HG03064 (cell line): ENCODE data around the gene ESRP2.

Experiments used
- ATAC-seq: cut with Tn5 transposase; IDR thresholded peaks from one replicate; pipeline ENCODE4 v1.9.1; 2021; ENCODE audit warnings: low read depth; ENCODE audit not compliant: unreplicated experiment

The ESRP2 gene

DNA sequence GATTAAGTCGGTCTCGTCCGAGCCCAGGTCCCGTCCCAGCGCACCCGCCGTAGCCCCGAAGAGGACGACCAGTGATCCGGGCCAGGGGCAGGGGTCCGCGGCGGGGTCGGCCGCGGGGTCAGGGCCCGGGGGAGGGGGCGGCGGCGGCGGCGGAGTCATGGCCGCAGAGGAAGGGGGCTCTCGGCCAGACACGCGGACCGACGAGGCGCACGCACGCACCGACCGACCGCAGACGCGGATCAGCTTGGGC lies at the start of gene ESRP2:
Gene ESRP2 (minus strand): TSS at position 241 of the 250 bp plus-strand sequence. CDS start 82 bp downstream, at position 159.
- no peak for ATAC-seq

DNA sequence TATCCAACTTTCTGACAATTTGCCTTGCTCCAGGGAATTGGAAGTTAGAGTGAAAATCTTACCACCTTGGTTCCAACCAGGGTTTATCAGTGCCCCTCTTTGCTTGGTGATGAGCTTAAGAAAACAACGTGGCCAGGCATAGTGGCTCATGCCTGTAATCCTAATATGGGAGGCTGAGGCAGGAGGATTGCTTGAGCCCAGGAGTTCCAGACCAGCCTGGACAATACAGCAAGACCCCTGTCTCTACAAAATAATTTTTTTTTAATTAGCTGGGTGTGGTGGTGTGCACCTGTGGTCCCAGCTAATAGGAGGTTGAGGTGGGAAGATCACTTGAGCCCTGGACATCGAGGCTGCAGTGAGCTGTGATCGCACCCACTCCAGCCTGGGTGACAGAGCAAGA lies 49.8 kb upstream of the ESRP2 start:
- ATAC-seq = no peak

- no peak for ATAC-seq
Measured at GRCh38 chr16:68284847-68285246, 48.9 kb upstream of the ESRP2 start.

GRCh38 chr16:68283801-68284598 lies 48.1 kb upstream of the ESRP2 start:
- ATAC-seq = no peak

- ATAC-seq = no peak
Measured at GRCh38 chr16:68283346-68283745, 47.4 kb upstream of the ESRP2 start.

GRCh38 chr16:68282064-68282452 lies 46.1 kb upstream of the ESRP2 start:
- no peak for ATAC-seq

GRCh38 chr16:68281368-68282063 lies 45.6 kb upstream of the ESRP2 start:
- ATAC-seq = no peak

DNA sequence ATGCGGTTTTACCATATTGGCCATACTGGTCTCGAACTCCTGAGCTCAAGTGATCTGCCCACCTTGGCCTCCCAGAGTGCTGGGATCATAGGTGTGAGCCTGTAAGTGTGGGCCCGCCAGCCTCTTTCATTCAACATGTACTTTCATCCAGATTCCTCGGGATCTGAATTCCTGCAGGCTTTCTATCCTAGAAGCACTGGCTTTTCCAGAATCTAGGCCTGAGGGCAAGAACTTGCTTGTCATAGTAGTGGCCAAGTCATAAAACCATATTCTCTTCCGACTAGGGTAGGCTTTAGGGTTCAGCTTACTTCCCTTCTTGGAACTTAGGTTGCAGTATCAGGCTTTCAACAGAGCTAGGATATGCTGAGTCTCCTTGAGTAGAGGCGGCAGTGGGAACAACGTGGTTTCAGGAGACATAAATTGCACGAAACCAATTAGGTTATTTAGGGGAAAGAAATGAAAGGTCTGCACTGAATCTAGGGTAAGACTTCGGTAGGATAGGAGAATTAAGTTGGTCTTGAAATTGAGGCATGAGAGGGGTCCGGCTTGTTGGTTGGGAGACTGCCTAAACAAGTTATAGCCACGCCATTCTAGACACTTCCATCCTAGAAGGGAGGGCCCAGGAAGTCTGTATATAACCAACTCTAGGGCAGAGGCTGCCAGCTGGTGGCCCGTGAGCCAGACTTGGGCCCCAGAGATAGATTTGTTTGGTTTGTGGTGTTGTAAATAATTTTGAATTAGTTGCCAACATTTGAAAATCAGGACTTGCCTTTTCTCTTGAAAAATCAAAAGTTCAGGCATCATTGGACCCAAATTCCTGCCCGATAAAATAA lies 44.0 kb upstream of the ESRP2 start:
- ATAC-seq = no peak

DNA sequence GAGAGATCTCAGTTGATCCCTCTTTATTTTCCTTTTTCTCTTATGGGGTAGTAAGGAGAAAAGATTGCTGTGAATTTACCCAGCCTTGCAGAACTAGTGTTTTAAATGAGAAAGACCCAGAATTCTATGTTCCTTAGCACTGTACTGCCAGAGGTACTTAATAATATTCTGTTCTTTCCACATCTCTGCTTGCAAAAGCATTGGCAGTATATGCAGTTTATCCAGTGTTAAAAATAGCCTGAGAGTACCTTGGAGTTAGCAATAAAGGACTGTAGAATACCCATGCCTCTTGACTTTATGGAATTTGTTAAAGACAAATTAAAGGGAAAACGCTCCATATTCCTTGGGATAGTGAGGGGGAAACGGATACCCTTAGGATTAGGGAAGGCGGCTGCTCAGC lies 40.3 kb upstream of the ESRP2 start:
- ATAC-seq = no peak

DNA sequence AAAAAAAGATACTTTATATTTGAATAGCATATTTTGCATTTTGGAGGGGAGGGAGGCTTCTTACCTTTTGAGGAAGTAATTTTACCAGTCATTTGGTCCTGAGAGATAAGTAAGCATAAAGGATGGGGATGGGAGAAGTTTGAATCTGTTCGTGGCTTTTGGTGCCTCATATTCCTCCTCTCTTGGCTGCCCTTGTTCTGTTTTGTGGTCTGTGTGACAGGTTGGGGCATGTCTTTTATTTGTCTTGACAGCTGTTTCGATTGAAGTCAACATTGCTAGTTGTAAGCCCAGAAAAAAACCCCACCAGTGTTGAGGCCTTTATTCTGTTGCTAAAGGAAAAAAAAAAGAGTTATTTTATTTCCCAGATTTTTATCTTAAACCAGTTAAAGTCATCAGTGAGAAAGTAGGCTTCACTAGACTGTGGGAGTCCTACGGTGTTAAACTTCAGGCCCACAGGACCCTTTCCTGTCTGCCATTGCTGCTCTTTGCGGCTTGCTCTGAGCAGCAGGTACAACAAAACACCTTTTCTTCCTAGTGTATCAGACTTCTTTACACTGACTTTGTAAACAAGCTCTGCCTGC lies 39.8 kb upstream of the ESRP2 start:
- no peak for ATAC-seq

- ATAC-seq = no peak
Measured at GRCh38 chr16:68274441-68274840, 38.5 kb upstream of the ESRP2 start.

DNA sequence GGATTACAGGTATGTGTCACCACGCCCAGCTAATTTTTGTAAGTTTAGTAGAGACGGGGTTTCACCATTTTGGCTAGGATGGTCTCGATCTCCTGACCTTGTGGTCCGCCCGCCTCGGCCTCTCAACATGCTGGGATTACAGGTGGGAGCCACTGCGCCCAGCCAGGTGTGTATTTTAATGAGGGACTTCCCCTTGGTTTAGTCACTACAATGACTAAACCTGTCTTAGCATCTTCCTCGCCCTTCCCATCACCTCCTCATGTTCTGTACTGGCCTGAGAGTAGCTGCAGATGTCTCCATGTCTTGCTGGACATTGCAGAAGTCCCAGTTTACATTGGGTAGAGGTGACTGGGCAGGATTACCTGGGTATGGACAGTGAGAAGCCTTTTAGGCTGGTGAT lies 38.0 kb upstream of the ESRP2 start:
- no peak for ATAC-seq

DNA sequence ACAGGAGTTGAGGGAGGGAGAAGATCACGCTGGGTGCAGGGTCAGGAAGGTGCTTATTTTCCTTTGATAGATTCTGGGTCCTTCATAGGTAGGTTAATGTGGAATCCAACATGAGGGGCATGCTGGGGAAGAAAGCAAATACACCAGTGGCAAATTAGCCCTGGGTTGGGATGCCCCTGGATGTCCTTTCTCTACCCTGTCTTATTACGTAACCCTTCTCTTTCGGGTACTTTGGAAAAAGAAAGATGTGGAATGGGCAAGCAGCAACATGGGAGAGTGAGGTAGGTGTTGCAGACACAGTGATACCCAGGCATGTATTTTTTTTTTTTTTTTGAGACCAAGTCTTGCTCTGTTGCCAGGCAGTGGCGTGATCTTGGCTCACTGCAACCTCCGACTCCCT lies 37.5 kb upstream of the ESRP2 start:
- no peak for ATAC-seq

DNA sequence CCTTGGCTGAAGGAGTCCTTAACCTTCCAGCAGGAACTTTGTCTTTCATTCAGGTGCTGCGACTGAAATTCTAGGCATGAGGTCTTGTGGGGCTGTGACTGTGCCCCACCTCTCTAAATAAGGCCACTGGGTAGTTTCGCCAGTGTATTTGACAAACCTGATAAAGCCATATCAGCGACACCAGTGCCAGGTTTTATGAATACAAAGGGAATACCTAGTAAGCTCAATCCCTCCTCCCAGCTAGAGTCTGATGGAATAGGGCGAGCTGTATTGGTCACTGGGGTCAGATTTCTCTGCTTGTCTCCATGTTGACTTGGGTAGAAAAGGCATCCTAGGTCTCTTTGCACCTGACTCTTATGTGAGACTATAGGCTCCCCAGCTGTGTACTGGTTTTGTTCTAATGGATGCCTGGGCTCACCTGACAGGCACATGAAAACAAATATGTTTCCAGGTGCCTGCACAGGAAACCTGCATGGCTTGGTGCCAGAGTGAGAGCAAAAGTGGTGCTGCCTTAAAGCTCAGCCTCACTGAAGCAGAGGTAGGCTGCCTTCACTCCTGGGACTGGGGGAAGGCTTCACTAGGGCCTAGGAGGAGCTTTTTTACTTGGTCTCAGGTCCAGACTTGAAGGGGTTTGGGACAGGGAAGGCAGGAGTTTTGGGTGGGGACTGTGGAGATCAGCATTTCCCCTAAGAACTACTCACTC lies 36.7 kb upstream of the ESRP2 start:
- no peak for ATAC-seq

DNA sequence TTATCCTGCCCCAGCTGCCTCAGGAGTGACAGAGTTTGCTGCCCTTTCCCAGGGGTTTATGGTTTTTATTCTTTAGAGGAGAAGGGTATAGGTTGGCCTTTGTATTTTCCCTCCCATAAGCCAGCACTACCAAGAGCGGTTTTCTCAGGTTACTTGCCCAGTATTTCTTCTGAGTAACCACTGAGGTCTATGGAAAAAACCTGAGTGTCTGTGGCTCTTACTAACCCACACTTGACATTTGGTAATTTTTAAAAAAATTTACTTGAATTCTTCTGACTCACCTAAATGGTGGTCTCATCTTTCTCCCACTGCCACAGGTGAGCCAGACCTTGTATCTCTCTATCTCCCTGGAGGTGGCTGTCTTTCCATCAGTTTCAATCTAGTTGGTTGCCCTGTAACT lies 34.4 kb upstream of the ESRP2 start:
- no peak for ATAC-seq

DNA sequence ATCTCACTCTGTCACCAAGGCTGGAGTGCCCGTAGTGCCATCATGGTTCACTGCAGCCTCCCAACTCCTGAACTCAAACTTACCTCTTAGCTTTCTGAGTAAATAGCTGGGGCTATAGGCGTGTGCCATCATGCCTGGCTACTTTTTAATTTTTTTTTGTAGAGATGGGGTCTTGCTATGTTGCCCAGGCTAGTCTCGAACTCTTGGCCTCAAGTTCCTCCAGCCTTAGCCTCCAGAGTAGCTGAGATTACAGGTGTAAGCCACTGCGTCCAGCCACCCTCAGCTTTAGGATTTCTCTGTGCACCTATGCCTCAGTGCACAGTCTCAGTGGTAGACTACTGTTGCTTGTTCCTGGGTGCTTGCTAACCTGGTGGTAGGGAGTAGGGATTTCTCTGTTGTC lies 33.9 kb upstream of the ESRP2 start:
- no peak for ATAC-seq

- no peak for ATAC-seq
Measured at GRCh38 chr16:68267612-68268405, 31.9 kb upstream of the ESRP2 start.

- ATAC-seq = no peak
Measured at GRCh38 chr16:68265078-68265920, 29.4 kb upstream of the ESRP2 start.
